Measurements from ENCODE around the gene OR12D1.

OR12D1 gene

DNA sequence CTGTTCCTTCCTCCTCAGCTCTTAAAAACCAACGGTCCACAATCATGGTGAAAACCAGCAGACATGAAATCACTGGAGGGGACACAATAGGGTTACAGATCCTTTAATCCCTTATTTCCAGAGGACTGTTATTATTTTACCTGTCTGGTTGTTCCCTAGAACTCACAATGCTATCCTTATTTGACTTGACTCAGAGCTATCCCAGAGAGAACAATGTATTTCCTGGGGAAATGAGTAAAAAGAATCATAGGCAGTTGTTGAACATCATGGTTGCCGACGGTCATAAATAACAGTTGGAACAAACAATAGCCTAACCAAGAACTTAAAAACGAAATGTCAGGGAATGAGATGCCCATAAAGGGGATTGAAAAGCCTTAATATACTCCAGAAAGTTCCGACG lies 51.5 kb downstream of the OR12D1 start:
- no peak for DNase-seq

Measured in NCI-H2081 (cell line).